ENCODE data around the gene IFNA1.

The IFNA1 gene

DNA sequence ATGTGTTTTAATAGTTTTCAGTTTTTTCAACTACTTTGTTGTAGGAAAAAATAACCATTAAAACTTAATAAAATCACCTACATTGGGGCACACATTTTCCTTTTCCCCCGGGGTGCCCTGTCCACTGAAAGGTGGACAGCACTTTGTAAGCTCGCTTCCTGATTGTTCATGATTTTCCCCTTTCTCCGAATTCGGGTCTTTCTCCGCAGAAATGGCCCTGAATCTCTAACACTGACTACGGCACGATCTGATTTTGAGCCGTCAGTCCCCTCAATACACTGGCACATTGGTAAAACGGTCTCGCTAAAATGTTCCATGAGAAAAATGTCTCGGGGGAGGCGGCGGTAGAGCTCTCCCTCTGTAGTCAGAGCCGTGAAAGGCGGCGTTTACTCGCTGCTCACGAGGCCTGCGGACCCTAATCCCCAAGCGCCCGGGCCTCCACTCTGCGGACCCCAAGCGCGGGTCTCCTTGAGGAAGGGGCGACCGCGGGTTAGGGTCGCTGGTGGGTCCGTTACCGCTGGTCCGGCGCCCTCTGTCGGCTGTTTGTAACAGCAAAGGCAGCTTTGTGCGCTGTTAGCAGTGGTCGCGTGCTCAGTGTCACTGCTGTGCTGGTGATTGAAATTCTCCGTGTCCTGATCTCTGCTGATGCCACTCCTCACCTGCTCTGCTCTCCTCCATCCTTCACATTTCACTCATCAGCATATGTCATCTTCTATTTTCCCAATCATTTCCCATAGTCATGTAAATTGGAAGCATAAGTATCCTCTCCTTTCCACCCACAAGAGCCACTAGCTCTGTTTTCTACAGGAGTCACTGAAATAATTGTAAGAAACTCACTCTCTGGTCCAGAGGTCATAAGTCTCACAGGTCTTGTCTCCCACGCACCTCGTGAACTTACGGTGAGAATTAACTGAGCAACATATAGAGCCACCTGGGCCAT lies 44.2 kb upstream of the IFNA1 start (continued):
- TF ChIP-seq, protein P1, sequence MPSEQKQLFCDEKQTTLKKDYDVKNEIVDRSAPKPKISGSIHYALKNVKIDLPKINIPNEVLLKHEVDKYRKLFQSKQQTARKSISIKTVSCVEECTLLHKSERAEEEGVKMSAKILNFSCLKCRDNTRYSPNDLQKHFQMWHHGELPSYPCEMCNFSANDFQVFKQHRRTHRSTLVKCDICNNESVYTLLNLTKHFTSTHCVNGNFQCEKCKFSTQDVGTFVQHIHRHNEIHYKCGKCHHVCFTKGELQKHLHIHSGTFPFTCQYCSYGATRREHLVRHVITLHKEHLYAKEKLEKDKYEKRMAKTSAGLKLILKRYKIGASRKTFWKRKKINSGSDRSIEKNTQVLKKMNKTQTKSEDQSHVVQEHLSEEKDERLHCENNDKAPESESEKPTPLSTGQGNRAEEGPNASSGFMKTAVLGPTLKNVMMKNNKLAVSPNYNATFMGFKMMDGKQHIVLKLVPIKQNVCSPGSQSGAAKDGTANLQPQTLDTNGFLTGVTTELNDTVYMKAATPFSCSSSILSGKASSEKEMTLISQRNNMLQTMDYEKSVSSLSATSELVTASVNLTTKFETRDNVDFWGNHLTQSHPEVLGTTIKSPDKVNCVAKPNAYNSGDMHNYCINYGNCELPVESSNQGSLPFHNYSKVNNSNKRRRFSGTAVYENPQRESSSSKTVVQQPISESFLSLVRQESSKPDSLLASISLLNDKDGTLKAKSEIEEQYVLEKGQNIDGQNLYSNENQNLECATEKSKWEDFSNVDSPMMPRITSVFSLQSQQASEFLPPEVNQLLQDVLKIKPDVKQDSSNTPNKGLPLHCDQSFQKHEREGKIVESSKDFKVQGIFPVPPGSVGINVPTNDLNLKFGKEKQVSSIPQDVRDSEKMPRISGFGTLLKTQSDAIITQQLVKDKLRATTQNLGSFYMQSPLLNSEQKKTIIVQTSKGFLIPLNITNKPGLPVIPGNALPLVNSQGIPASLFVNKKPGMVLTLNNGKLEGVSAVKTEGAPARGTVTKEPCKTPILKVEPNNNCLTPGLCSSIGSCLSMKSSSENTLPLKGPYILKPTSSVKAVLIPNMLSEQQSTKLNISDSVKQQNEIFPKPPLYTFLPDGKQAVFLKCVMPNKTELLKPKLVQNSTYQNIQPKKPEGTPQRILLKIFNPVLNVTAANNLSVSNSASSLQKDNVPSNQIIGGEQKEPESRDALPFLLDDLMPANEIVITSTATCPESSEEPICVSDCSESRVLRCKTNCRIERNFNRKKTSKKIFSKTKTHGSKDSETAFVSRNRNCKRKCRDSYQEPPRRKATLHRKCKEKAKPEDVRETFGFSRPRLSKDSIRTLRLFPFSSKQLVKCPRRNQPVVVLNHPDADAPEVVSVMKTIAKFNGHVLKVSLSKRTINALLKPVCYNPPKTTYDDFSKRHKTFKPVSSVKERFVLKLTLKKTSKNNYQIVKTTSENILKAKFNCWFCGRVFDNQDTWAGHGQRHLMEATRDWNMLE (tag by site-specific recombination; conservative IDR thresholded peaks at IDR 0.05; ENCODE audit: low read depth): no peak
- no peak for TF ChIP-seq ZNF10 (tag by site-specific recombination; IDR thresholded peaks at IDR 0.05)
- TF ChIP-seq, protein P2, sequence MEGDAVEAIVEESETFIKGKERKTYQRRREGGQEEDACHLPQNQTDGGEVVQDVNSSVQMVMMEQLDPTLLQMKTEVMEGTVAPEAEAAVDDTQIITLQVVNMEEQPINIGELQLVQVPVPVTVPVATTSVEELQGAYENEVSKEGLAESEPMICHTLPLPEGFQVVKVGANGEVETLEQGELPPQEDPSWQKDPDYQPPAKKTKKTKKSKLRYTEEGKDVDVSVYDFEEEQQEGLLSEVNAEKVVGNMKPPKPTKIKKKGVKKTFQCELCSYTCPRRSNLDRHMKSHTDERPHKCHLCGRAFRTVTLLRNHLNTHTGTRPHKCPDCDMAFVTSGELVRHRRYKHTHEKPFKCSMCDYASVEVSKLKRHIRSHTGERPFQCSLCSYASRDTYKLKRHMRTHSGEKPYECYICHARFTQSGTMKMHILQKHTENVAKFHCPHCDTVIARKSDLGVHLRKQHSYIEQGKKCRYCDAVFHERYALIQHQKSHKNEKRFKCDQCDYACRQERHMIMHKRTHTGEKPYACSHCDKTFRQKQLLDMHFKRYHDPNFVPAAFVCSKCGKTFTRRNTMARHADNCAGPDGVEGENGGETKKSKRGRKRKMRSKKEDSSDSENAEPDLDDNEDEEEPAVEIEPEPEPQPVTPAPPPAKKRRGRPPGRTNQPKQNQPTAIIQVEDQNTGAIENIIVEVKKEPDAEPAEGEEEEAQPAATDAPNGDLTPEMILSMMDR (tag by site-specific recombination; IDR thresholded peaks at IDR 0.05): peak; percentile 84
- TF ChIP-seq, protein P3, sequence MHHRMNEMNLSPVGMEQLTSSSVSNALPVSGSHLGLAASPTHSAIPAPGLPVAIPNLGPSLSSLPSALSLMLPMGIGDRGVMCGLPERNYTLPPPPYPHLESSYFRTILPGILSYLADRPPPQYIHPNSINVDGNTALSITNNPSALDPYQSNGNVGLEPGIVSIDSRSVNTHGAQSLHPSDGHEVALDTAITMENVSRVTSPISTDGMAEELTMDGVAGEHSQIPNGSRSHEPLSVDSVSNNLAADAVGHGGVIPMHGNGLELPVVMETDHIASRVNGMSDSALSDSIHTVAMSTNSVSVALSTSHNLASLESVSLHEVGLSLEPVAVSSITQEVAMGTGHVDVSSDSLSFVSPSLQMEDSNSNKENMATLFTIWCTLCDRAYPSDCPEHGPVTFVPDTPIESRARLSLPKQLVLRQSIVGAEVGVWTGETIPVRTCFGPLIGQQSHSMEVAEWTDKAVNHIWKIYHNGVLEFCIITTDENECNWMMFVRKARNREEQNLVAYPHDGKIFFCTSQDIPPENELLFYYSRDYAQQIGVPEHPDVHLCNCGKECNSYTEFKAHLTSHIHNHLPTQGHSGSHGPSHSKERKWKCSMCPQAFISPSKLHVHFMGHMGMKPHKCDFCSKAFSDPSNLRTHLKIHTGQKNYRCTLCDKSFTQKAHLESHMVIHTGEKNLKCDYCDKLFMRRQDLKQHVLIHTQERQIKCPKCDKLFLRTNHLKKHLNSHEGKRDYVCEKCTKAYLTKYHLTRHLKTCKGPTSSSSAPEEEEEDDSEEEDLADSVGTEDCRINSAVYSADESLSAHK (tag by site-specific recombination; IDR thresholded peaks at IDR 0.05): no peak
- no peak for TF ChIP-seq GLI2 (tag by site-specific recombination; IDR thresholded peaks at IDR 0.05; ENCODE audit: borderline replicate concordance, low read depth)
- TF ChIP-seq, protein P4, sequence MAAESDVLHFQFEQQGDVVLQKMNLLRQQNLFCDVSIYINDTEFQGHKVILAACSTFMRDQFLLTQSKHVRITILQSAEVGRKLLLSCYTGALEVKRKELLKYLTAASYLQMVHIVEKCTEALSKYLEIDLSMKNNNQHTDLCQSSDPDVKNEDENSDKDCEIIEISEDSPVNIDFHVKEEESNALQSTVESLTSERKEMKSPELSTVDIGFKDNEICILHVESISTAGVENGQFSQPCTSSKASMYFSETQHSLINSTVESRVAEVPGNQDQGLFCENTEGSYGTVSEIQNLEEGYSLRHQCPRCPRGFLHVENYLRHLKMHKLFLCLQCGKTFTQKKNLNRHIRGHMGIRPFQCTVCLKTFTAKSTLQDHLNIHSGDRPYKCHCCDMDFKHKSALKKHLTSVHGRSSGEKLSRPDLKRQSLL (tag by site-specific recombination; IDR thresholded peaks at IDR 0.05): no peak
- TF ChIP-seq HOXA7 (CRISPR knock-in tag; IDR thresholded peaks at IDR 0.05; ENCODE audit: borderline replicate concordance): no peak
- TF ChIP-seq ZNF239 (tag by site-specific recombination; IDR thresholded peaks at IDR 0.05): no peak
- no peak for TF ChIP-seq ZNF621 (tag by site-specific recombination; IDR thresholded peaks at IDR 0.05)
- no peak for TF ChIP-seq REPIN1 (tag by site-specific recombination; IDR thresholded peaks at IDR 0.05; ENCODE audit: low read depth)
- TF ChIP-seq, protein P5, sequence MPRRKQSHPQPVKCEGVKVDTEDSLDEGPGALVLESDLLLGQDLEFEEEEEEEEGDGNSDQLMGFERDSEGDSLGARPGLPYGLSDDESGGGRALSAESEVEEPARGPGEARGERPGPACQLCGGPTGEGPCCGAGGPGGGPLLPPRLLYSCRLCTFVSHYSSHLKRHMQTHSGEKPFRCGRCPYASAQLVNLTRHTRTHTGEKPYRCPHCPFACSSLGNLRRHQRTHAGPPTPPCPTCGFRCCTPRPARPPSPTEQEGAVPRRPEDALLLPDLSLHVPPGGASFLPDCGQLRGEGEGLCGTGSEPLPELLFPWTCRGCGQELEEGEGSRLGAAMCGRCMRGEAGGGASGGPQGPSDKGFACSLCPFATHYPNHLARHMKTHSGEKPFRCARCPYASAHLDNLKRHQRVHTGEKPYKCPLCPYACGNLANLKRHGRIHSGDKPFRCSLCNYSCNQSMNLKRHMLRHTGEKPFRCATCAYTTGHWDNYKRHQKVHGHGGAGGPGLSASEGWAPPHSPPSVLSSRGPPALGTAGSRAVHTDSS (tag by site-specific recombination; IDR thresholded peaks at IDR 0.05): no peak
- TF ChIP-seq ZNF174 (tag by site-specific recombination; IDR thresholded peaks at IDR 0.05): no peak
- TF ChIP-seq, protein P6, sequence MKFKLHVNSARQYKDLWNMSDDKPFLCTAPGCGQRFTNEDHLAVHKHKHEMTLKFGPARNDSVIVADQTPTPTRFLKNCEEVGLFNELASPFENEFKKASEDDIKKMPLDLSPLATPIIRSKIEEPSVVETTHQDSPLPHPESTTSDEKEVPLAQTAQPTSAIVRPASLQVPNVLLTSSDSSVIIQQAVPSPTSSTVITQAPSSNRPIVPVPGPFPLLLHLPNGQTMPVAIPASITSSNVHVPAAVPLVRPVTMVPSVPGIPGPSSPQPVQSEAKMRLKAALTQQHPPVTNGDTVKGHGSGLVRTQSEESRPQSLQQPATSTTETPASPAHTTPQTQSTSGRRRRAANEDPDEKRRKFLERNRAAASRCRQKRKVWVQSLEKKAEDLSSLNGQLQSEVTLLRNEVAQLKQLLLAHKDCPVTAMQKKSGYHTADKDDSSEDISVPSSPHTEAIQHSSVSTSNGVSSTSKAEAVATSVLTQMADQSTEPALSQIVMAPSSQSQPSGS (tag by site-specific recombination; IDR thresholded peaks at IDR 0.05; ENCODE audit: low read depth): no peak
- TF ChIP-seq, protein P7, sequence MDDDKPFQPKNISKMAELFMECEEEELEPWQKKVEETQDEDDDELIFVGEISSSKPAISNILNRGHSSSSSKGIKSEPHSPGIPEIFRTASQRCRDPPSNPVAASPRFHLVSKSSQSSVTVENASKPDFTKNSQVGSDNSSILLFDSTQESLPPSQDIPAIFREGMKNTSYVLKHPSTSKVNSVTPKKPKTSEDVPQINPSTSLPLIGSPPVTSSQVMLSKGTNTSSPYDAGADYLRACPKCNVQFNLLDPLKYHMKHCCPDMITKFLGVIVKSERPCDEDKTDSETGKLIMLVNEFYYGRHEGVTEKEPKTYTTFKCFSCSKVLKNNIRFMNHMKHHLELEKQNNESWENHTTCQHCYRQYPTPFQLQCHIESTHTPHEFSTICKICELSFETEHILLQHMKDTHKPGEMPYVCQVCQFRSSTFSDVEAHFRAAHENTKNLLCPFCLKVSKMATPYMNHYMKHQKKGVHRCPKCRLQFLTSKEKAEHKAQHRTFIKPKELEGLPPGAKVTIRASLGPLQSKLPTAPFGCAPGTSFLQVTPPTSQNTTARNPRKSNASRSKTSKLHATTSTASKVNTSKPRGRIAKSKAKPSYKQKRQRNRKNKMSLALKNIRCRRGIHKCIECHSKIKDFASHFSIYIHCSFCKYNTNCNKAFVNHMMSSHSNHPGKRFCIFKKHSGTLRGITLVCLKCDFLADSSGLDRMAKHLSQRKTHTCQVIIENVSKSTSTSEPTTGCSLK (tag by site-specific recombination; IDR thresholded peaks at IDR 0.05): no peak
- TF ChIP-seq, protein P8, sequence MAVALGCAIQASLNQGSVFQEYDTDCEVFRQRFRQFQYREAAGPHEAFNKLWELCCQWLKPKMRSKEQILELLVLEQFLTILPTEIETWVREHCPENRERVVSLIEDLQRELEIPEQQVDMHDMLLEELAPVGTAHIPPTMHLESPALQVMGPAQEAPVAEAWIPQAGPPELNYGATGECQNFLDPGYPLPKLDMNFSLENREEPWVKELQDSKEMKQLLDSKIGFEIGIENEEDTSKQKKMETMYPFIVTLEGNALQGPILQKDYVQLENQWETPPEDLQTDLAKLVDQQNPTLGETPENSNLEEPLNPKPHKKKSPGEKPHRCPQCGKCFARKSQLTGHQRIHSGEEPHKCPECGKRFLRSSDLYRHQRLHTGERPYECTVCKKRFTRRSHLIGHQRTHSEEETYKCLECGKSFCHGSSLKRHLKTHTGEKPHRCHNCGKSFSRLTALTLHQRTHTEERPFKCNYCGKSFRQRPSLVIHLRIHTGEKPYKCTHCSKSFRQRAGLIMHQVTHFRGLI (tag by site-specific recombination; IDR thresholded peaks at IDR 0.05): no peak
- TF ChIP-seq ZNF16 (tag by site-specific recombination; IDR thresholded peaks at IDR 0.05; ENCODE audit: low read depth): no peak
- TF ChIP-seq ZNF473 (tag by site-specific recombination; IDR thresholded peaks at IDR 0.05): no peak
- TF ChIP-seq ZNF366 (tag by site-specific recombination; conservative IDR thresholded peaks at IDR 0.05): no peak
- TF ChIP-seq ZNF830 (tag by site-specific recombination; IDR thresholded peaks at IDR 0.05; ENCODE audit: low read depth): no peak
- TF ChIP-seq KLF16 (tag by site-specific recombination; IDR thresholded peaks at IDR 0.05): no peak

All from HEK293 (cell line).